ENCODE results near the gene SCYL2.

Gene SCYL2

DNA sequence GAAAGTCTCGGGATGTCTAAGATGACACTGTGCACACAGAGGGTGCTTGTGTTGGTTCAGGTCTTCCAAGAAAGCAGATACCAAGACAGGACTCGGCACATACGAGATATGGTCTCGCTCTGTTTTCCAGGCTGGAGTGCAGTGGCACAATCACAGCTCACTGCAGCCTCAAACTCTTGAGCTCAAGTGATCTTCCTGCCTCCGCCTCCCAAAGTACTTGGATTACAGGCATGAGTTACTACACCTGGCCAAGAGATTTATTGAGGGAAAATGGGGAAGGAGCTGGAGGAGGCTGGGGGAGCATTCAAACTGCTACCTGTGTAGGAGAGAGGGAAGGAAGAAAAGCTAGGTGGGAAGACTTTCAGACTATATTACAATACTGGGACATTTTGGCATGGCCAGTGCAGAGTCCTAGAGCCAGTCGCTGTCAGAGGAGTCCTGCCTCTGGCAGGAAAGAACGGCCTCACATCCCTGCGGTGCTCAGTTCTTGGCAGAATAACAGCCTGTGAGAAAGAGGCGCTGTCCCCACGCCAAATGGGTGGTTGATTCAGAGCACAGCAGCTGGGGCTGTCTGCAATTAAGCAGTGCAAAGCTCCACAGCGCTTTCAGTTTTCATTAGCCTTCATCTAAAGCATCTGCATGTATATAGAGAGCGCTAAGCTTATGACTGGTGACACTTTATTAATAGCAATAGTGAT is 108.2 kb downstream of the SCYL2 start:
- H3K4me3 ChIP-seq (ENCODE audit: control insufficient read depth, low read depth, low read length), result no peak overlapping the region
- TF ChIP-seq, protein P1, sequence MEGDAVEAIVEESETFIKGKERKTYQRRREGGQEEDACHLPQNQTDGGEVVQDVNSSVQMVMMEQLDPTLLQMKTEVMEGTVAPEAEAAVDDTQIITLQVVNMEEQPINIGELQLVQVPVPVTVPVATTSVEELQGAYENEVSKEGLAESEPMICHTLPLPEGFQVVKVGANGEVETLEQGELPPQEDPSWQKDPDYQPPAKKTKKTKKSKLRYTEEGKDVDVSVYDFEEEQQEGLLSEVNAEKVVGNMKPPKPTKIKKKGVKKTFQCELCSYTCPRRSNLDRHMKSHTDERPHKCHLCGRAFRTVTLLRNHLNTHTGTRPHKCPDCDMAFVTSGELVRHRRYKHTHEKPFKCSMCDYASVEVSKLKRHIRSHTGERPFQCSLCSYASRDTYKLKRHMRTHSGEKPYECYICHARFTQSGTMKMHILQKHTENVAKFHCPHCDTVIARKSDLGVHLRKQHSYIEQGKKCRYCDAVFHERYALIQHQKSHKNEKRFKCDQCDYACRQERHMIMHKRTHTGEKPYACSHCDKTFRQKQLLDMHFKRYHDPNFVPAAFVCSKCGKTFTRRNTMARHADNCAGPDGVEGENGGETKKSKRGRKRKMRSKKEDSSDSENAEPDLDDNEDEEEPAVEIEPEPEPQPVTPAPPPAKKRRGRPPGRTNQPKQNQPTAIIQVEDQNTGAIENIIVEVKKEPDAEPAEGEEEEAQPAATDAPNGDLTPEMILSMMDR (conservative IDR thresholded peaks at IDR 0.05; ENCODE audit: control insufficient read depth, insufficient read depth, low read depth, low read length), result no peak
- peak; percentile 68 for DNase-seq (ENCODE audit: low read depth)

DNA sequence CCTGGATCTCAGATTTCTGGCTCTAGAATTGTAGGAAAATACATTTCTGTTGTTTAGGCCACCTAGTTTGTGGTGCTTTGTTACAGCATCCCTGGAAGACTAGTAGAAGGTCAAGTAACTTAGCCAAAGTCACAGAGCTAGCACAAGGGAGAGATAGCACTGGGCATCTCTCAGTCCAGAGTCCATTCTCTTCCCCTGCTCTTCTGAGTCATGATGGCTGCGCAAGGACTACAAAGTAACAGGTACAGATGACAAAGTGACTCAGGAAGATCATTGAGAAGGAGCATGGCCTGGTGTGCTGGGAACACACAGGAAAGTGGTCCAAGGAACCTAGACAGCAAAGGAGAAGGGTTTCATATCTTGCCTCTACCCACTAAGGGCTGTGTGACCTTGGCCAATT is 109.2 kb downstream of the SCYL2 start:
- TF ChIP-seq, protein P1 (conservative IDR thresholded peaks at IDR 0.05; ENCODE audit: control insufficient read depth, insufficient read depth, low read depth, low read length), result no peak
- no peak overlapping the region for H3K4me3 ChIP-seq (ENCODE audit: control insufficient read depth, low read depth, low read length)
- DNase-seq (ENCODE audit: low read depth), result no peak

DNA sequence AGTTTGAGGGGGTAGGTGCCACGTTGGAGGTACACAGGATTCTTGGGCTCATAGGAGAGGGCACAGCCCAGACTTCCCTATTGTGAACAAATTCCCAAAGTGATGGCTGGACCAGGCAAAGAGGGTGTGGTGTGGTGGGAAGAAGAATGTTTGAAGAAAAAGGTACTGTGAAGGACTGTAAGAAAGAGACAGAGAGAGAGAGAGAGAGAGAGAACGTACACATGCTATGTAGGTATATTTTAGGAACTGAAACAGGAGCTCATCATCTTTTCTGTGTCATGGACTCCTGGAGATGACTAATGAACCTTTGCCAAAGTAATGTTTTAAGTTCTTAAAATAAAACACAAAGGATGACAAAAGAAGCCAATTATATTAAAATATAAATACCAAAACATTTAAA is 114.4 kb downstream of the SCYL2 start:
- TF ChIP-seq, protein P1 (conservative IDR thresholded peaks at IDR 0.05; ENCODE audit: control insufficient read depth, insufficient read depth, low read depth, low read length), result no peak
- no peak overlapping the region for H3K4me3 ChIP-seq (ENCODE audit: control insufficient read depth, low read depth, low read length)

DNA sequence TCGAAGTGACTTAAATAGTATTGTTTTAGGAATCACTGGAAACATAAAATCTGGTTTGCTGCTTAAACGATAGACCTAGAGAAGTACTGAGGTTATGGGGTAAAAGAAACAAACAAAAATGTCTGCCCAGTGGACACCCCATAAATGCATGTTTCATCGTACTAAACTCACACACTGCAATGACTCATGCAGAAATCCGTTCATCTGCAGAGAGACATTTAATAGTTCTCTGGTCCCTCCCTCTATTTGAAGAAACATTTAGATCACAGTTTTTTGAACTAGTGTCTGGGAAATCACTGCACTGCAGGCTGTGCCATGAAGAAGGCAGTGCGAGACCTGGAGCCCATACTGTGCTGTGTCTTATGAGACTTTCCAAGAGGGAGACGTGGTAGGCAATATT is 115.4 kb downstream of the SCYL2 start:
- TF ChIP-seq, protein P1 (conservative IDR thresholded peaks at IDR 0.05; ENCODE audit: control insufficient read depth, insufficient read depth, low read depth, low read length), result no peak
- H3K4me3 ChIP-seq (ENCODE audit: control insufficient read depth, low read depth, low read length), result no peak overlapping the region
- DNase-seq (ENCODE audit: low read depth), result peak; percentile 8

More for the DNA sequence above, 114.4 kb downstream of the SCYL2 start:
- no peak for DNase-seq (ENCODE audit: low read depth)

DNA sequence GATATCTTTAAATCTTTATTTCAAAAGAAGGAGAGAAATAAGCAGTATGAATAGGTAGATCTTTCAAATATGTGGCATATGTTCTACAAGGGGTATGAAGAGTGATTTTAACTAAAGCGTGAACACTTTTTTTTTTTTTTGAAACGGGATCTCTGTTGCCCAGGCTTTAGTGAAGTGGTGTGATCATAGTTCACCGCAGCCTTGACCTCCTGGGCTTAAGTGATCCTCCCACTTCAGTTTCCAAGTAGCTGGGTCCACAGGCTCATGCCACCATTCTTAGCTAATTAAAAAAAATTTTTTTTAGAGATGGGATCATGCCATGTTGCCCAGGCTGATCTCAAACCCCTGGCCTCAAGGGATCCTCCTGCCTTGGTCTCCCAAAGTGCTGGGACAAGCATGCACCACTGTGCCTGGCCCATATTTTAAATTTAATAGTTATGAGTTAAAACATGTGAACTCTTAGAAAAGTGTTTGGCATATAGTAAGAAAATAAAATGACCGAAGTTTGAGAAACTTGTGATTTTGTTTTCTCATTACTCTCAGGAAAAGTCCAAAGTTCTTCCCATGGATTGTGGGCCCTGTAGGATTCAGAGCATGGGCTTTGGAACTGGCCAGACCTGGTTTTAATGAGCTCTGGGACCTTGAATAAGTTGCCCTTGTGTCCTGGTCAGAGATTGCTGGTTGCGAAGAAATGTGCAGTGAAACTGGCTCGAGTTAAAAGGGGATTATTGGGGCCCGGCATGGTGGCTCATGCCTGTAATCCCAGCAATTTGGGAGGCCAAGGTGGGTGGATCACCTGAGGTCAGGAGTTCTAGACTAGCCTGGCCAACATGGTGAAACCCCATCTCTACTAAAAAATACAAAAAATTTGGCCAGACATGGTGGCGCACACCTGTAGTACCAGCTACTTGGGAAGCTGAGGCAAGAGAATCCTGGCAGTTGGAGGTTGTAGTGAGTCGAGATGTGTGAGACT is 116.9 kb downstream of the SCYL2 start:
- no peak for DNase-seq (ENCODE audit: low read depth)
- H3K4me3 ChIP-seq (ENCODE audit: control insufficient read depth, low read depth, low read length), result no peak overlapping the region
- TF ChIP-seq, protein P1 (conservative IDR thresholded peaks at IDR 0.05; ENCODE audit: control insufficient read depth, insufficient read depth, low read depth, low read length), result no peak

DNA sequence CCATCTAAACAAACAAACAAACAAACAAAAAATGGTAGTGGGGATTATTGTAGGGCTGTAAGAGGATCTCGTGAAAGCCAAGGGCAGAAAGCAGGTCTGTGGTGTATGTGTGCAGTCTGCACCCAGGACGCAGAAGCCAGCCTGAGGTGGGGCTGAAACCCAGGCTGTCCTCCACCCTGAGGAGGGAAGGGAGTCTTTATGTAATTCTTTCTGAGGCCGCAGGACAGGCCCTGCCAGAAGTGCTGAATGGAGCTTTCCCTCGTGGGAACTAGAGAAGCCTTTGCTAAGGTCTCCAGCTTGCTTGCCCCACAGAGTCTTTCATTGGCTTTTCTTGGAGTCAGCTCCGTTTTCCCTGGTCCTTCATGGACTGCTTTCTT is 117.6 kb downstream of the SCYL2 start:
- no peak overlapping the region for H3K4me3 ChIP-seq (ENCODE audit: control insufficient read depth, low read depth, low read length)
- DNase-seq (ENCODE audit: low read depth), result no peak
- TF ChIP-seq, protein P1 (conservative IDR thresholded peaks at IDR 0.05; ENCODE audit: control insufficient read depth, insufficient read depth, low read depth, low read length), result no peak
